CD4-positive, alpha-beta T cell treated with Interleukin-1 beta for 1 hour (primary cell): ENCODE results near the gene TOR1B.
"Not testable (repeated sequence)": the region's sequence is repeated elsewhere in the genome, so short reads cannot be mapped to it uniquely, and the experiment has no call there.

ENCODE experiments used
- DNase-seq, 2 donors: peaks; one replicate each; pipeline ENCODE4 v3.0.0-alpha.2; 2020 to 2022

TOR1B gene, protein sequence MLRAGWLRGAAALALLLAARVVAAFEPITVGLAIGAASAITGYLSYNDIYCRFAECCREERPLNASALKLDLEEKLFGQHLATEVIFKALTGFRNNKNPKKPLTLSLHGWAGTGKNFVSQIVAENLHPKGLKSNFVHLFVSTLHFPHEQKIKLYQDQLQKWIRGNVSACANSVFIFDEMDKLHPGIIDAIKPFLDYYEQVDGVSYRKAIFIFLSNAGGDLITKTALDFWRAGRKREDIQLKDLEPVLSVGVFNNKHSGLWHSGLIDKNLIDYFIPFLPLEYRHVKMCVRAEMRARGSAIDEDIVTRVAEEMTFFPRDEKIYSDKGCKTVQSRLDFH

DNA sequence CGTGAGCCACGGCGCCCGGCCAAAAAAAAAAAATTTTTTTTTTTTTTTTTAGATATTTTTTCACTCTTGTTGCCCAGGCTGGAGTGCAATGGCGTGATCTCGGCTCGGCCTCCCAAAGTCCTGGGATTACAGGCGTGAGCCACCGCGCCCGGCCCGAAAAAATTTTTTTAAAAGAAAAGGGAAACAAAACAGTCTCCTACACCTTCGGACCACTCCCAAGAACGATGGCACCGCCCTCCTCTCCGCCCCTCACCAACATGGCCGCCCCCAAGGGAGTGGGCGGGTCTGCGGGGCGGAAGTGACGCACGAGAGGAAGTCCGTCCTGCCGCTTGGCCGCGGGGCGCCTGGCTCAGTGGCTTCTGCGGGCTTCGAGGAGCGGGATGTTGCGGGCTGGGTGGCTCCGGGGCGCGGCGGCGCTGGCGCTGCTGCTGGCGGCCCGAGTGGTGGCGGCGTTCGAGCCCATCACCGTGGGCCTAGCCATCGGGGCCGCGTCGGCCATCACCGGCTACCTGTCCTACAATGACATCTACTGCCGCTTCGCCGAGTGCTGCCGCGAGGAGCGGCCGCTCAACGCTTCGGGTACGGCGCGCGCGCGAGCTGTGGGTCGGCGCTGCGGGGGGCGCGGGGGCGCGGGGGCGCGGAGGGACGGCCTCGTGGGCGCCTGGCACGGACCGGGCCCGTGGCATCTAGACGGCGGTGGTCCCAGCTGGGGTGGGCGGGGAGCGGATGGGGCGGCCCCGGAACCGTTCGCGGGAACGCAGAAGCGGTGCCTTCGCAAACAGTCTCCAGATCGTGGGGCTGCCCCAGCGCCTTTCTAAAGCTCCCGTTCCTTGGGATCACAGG, at the start of gene TOR1B:
Gene TOR1B, plus strand, starts transcription at position 352 of the 843 bp plus-strand sequence. Its CDS starts 29 bp downstream, at position 381.
- peak; percentile 94 to 96 for DNase-seq

DNA sequence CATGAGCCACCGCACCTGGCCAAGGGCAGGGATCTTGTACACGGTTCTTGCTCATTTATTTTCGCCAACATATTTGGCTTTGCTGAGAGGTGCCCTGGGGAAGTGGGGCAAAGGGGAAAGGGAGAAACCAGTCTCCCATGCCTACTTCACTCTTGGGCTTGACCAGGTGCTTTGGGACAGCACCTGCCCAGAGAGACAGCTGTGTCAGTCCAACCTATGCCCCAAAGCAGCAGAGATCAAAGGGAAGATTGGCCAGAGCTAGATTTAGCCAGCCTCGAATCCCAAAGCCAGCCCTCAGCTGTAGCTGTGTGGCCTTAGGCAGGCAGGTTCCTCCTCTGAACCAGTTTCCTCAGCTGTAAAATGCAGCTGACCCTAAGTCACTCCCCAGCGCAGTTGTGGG, 47.8 kb upstream of the TOR1B start:
- DNase-seq, result no peak

DNA sequence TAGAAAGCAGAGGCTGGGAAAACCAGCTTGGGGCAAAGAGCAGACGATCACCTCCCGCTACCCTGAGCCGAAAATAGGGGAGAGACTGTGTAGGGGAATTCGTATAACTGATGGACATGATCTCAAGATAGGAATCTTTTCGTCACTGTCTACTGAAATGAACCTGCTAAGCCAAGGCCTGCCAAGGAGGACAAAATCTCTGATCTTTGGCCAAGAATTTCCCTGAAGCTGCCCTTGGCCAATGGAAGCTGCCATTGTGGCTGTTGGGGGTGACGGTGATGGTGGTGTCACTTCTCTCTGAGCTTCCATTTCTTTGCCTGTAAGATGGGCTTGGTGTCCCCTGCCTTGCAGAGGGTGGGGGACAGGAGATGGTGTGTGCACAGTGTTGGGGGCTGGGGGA, 46.8 kb upstream of the TOR1B start:
- no peak for DNase-seq

DNA sequence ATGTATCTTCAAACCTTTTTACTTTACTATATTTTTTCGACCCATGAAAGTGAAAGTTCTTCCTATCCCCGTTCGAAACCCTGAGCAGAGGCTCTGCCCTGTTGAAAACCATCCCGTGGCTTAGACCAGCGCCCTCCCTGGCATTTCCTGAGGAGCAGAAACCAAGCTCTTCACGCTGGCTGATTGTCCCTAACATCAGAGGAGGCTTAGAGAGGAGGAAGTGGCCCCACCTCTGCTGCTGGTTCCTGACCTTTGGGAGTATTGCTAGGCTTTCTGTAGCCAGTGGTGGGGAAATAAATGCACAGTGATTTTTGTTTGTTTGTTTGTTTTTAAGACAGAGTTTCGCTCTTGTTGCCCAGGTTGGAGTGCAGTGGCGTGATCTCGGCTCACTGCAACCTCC, 45.9 kb upstream of the TOR1B start:
- DNase-seq, result peak in 1 of 2 donors; percentile 61

DNA sequence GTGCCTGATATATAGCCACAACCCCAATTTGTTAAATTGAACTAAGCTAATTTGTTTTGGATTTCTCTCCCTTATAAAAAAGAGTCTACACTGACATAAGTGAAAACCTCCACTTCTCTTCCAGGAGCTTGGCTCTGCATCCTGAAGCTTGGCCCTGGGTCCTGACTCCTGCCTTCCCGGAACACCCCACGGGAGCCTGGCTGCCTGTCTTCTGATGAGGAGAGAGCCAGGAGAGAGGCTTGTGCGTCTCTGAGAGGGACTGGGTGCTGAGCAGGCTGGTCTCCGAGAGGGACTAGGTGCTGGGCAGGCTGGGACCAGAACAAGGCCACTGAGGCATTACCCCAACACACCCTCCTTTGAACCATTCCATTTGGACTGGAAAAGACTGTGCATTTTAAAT, 43.7 kb upstream of the TOR1B start:
- no peak for DNase-seq

DNA sequence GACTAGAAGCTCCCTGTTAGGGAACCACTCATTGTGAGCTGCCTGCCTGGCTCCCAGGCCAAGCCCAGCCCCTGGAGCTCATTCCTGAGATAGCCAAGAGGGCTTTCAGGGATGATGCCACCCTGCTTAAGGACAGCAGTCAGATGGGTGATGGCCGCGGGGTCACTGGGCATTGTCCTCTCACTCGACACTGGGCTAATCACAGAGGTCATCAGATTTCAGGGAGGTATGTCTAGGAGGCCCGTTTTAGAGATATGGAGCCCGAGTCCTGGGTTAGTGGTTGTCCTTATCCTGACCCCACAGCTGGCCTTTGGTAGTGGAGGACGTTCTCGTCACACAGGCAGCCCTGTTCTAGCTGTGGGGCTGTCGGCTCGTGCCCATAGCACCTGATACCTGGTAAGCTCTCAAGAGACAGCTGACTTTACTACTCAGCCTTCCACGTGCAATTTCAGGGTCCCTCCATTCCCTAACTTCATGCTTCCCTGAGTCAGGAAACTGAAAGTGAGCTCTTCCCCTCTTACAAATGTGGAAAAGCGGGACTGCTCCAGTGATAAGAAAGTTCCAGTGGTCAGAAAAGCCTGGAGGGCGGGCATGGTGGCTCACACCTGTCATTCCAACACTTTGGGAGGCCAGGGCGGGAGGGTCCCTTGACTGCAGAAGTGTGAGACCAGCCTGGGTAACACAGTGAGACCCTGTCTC, 43.0 kb upstream of the TOR1B start:
- no peak for DNase-seq

DNA sequence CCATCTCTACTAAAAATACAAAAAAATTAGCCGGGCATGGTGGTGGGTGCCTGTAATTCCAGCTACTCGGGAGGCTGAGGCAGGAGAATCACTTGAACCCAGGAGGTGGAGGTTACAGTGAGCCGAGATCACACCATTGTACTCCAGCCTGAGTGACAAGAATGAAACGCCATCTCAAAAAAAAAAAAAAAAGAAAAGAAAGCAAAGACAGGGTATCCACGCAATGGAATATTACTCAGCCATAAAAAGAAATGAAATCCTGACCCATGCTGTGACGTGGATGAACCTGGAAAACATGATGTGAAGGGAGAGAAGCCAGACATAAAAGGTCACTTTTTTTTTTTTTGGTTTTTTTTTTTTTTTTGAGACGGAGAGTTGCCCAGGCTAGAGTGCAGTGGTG, 42.2 kb upstream of the TOR1B start:
- not testable (repeated sequence) for DNase-seq

DNA sequence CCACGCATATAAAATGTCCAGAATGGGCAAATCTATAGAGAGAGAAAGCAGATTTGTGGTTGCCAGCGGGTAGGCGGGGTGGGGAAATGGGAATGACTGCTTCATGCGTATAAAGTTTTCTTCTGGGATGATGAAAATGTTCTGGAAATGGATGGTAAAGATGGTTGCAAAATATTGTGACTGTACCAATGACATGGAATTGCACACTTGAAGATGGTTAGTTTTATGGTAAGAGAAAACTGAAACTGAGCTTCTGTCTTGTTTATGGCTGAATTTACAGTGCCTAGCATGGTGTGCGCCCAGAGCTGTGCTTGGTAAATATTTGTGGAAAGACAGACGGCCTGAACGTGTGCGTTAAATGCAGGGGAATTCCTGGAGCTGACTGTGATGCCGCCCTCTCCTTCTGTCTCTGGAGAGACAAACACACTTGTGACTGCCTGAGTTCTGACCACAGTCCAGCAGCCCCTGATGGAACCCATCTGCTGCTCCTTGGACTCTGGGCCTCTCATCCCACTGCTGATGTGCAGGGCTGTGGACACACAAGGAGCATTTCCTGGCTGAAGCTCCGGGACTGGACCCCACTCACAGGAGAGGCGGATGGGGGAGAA, 41.6 kb upstream of the TOR1B start:
- no peak for DNase-seq

DNA sequence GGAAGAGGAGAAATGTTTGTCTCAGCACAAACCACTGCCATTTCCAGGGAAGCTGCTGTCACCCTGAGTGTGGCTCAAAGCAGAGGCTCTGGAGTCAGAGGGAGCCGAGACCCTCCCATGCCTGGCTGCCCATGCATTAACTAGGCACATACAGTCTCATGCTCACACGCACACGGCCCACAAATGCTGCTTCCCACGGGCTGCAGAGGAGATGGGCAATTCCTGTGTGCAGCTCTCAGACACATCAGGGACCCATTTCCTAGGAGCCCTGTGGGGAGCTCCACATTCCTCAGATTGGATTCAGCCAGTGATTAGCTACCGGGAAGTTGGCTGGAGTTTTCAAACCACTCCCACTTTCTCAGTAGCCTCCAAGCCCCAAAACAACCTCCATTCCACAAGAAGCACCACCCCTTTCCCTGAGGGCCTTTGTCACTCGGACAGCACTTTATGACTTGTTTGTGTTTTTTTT, 41.0 kb upstream of the TOR1B start:
- DNase-seq, result no peak

DNA sequence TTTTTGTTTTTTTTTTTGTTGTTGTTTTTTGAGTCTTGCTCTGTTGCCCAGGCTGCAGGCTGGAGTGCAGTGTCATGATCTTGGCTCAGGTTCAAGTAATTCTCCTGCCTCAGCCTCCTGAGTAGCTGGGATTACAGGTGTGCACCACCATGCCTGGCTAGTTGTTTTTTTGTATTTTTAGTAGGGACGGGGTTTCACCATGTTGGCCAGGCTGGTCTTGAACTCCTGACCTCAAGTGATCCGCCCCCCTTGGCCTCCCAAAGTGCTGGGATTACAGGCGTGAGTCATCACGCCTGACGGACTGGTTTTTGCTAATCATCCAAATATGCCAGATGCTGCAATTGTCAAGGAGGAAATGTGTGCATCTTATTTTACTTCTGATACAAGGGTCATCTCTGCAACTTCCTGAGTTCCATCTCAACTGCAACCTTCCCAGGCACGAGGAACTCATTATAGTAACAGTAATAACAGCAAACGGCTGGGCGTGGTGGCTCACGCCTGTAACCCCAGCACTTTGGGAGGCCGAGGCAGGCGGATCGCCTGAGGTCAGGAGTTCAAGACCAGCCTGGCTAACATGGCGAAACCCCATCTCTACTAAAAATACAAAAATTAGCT, 40.5 kb upstream of the TOR1B start:
- peak in 1 of 2 donors; percentile 75 for DNase-seq

DNA sequence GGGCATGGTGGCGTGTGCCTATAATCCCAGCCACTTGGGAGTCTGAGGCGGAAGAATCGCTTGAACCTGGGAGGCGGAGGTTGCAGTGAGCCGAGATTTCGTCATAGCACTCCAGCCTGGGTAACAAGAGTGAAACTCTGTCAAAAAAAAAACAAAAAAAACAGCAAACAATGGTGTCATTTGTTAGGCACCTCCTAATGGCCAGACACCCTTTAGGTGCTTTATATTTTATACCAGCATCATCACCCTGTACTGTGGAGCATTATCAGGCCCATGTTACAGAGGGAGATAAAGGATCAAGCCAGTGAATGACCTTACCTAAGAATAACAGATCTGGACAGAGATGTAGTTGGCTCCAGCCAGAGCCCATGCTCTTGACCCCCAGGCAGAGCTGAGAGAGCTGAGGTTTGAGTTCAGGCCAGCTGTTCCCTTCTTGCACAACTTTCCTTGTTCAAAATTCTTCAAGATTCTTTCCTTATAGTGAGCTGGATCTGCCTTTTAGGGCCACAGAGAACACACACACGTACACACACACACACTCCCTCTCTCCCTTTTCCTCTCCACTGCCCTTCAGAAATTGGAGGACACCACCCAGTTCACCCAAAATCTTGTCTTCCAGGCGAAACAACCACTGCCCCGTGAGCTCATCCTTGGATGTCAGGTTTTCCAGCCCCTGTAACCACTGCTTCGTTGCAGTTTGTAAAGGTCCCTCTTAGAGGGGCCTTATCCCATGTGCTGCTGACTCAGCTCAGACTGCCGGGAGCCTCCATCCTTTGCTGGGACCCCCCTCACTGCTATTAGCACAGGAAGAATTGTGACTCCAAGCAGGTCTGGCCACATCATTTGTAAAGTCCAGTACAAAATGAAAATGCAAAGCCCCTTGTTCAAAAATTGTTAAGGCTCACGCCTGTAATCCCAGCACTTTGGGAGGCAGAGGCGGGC, 39.7 kb upstream of the TOR1B start:
- DNase-seq, result no peak

DNA sequence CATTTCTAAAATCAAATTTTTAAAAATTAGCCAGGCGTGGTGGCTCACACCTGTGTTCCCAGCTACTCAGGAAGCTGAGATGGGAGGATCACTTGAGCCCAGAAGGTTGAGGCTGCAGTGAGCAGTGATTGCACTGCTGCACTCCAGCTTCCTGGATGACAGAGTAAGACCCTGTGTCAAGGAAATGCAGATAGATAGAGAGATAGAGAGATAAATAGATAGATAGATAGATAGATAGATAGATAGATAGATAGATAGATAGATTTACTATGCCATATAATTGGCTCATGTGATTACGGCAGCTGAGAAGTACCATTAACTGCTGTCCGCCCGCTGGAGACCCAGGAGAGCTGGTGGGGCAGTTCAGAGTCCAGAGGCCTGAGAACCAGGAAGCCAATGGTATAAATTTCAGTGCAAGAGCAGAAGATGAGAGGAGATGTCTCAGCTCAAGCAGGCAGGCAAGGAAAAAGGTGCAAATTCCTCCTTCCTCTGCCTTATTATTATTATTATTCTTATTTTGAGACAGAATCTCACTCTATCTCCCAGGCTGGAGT, 37.1 kb upstream of the TOR1B start:
- DNase-seq, result no peak

DNA sequence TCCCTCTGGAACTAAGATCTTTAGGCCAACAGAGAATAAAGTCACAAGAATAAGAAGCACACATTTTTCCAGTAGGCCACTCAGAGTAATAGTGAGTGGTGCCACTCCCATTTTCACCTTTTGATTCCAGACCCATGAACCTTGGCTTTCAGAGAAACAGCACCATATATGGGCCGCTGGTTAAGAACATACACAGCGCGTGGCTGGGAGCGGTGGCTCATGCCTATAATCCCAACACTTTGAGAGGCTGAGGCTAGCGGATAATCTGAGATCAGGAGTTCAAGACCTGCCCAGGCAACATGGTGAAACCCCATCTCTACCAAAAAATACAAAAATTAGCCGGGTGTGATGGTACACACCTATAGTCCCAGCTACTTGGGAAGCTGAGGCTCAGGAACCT, 34.5 kb upstream of the TOR1B start:
- no peak for DNase-seq

DNA sequence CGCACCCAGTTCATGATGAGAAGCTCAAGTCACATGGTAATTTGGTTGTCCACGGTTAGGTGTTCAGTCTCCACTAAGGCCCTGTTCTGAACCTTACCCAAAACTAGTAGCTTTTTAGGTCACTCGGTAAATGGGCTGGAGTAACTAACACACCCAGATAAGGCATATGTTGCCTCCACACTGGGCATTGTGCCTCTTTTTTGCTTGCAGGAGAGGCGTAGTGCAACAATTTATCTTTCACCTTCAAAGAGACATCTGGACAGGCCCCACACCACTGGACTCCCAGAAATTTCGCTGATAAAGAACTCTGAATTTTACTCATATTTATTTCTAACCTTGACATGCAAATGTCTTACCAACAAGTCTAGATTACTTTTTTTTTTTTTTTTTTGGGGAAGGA, 33.3 kb upstream of the TOR1B start:
- no peak for DNase-seq

DNA sequence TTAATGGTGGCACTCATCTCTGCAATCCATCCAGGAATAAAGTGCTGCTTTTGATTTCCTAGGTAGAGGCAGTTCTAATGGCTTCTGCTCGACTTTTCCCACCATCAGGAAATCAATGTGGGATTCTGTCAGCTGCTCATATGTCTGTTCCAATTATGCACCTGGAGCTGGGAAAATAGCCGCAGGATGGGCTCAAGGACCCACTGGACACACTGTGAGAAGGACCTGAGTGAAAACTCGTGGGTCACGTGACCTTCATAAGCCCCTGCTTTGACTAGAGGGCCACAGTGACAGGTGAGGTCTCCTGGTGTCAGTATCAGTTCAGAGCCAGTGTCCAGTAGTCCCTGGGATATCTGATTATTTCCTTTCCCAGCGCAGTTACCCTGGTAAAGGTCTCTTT, 32.2 kb upstream of the TOR1B start:
- no peak for DNase-seq

DNA sequence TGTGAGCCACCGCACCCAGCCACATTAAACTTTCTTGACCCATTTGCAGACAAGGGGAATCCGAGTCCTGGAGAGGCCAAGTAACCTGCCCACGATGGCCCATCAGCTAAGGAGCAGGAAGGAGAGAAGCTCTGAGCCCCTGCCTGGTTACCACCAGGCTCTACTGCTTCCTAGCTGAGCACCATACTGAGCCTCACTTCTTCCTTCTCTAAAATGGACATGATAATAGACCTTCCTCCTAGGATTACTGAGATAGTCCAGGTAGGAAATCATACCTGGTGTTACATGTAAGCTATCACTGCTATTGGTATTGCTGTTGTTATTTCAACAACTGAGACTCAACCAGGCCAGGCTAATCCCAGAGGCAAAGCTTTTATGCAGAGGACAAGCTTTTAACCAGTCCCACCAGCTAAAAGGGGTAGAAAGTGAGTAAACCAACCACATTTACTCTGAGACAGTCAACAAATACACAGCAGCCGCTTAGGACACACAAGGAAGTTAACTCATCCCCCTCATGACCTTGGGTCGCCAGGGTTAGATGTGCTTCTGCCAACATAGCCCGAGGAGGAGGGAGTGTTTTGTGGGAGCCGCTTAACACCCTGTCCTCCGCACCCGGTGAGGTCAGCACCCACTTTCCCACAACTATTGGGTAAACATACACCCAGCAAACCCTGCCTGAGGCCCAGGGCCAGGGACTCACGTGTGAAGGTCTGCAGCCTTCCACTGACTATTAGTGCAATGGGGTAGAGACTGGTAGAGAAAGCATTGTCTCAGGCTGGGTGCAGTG, 29.5 kb upstream of the TOR1B start:
- DNase-seq, result peak; percentile 15 to 86

DNA sequence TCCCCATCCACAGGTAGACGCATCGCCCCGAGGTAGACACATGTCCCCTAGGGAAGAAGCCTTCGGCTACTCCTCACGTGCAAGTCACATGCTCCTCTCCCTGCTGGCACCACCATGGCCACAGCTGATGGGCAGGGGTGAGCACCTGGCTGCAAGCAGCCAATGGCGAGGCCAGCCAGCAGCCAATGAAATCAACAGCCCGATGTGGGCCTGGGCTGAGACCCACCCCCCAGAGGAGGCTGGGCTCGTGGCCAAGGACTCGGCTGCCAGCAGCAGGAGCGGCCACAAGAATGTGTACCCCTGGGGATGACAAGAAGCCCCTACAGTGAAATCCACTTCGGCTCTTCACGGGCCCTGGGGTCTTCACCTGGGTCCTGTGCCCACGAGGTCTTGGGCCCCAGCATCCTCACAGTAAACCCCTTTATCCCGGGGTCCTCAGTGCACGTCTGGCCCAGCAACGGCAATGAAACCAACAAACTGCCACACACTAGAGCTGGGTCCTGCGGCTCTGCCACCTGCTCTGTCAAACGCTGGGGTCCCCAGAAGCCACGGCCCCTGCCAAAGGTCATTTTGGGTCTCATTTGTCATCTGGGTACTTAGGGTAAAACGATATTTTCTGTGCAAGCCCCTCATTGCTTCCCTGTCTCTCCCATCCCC, 28.1 kb upstream of the TOR1B start:
- no peak for DNase-seq

DNA sequence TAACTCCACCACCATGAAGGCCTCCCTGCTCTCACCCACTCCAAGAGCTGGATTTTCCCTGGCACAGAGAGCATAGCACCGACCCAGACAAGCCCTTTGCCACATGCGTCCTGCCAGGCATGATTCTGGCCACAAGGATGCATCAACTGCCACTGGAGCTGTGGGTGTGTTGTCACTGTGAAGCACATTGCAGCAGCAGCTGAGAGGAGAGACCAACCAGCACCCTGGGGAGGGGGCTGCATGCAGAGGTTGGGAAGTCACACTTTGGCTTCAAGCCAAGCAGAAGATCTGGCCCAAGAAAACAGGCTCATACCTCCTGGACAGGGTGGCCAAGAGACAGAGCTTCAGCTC, 27.6 kb upstream of the TOR1B start:
- peak in 1 of 2 donors; percentile 7 for DNase-seq

DNA sequence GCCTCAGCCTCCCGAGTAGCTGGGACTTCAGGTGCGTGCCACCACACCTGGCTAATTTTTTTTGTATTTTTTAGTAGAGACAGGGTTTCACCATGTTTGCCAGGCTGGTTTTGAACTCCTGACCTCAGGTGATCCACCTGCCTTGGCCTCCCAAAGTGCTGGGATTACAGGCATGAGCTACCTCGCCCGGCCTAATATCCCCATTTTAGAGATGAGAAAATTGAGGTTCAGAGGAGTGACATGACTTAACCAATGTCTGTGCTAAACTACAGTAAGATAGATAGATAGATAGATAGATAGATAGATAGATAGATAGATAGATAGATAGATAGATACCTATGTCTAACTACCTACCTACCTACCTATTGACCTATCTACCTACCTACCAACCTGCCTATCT, 26.9 kb upstream of the TOR1B start:
- not testable (repeated sequence) for DNase-seq

DNA sequence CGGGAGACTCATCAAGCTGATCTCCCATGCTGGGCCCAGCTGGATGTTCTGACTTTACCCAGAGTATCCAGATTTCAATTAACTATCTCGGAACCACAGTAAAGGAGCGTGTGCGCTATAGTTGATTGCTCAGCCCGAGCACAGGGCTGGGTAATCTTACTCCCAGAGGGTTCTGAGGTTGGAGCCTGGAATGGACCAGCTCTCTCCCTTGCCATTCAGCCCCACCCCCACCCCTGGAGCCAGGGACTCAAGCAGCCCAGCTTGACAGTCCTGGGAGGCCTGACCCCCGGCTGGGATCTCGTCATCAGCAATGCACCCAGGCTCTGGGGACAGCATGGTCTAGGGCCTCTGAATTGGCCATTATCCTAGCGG, 26.4 kb upstream of the TOR1B start:
- DNase-seq, result no peak
